PC-9 (cell line): ENCODE measurements around the gene MCTP1.

Experiments used
- EZH2 ChIP-seq: fragments of 200-600 bp; sonication (generic); IDR thresholded peaks from 2 replicates; pipeline ENCODE4 v1.8.0; 2017; ENCODE audit warnings: antibody characterized with exemption, low read depth
- TF ChIP-seq, protein P1 (sequence below): fragments of 200-600 bp; sonication (generic); conservative IDR thresholded peaks from 2 replicates; pipeline ENCODE4 v1.6.1; 2017; ENCODE audit warnings: mixed run types, antibody characterized with exemption, mild to moderate bottlenecking, moderate library complexity

DNA sequence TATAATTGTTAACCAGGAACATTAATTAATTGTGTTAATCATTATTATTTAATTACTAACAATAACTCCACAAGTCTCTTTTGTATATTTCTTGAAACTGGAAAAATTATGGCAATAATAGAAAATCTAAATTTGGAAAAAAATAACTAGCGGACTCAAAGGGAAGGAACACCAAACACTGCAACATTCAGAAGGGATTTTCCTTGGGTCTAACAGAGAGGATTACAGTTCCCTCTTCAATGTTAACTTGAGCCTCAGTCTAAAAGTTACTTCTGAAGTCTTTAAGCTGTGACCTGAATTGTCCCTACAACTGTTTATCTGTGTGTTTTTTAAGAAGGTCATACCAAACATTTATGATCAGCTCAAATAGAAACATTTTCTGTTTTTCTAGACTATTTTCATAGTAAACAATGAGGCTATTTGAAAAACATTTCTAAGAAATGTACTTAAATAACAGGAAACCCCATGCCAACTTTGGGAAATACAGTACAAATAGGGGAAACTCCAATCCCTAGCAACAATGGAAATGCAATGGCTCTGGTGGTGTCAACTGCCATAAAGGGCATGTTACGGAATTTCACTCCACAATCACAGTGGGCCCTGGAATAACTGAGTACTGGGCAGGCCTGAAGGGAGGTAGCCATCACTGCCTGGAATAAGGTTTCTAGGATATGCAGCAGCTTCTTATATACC, 61.2 kb downstream of the MCTP1 start:
- TF ChIP-seq, protein P1, sequence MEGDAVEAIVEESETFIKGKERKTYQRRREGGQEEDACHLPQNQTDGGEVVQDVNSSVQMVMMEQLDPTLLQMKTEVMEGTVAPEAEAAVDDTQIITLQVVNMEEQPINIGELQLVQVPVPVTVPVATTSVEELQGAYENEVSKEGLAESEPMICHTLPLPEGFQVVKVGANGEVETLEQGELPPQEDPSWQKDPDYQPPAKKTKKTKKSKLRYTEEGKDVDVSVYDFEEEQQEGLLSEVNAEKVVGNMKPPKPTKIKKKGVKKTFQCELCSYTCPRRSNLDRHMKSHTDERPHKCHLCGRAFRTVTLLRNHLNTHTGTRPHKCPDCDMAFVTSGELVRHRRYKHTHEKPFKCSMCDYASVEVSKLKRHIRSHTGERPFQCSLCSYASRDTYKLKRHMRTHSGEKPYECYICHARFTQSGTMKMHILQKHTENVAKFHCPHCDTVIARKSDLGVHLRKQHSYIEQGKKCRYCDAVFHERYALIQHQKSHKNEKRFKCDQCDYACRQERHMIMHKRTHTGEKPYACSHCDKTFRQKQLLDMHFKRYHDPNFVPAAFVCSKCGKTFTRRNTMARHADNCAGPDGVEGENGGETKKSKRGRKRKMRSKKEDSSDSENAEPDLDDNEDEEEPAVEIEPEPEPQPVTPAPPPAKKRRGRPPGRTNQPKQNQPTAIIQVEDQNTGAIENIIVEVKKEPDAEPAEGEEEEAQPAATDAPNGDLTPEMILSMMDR = no peak
- TF ChIP-seq EZH2 = no peak
